Measurements from ENCODE around the gene CEACAM20.
"Not testable (repeated sequence)": the region's sequence is repeated elsewhere in the genome, so short reads cannot be mapped to it uniquely, and the experiment has no call there.

The CEACAM20 gene

GRCh38 chr19:44548736-44549135, 19.3 kb upstream of the CEACAM20 start:
- no peak overlapping the region for H3K4me3 ChIP-seq (ENCODE audit: low read depth, low read length)
- TF ChIP-seq CTCF (IDR thresholded peaks at IDR 0.05; ENCODE audit: low read depth, low read length), result no peak

GRCh38 chr19:44544031-44544430, 14.6 kb upstream of the CEACAM20 start:
- no peak for TF ChIP-seq CTCF (IDR thresholded peaks at IDR 0.05; ENCODE audit: low read depth, low read length)
- H3K4me3 ChIP-seq (ENCODE audit: low read depth, low read length), result no peak overlapping the region

GRCh38 chr19:44542671-44543070, 13.2 kb upstream of the CEACAM20 start:
- no peak overlapping the region for H3K4me3 ChIP-seq (ENCODE audit: low read depth, low read length)
- no peak for TF ChIP-seq CTCF (IDR thresholded peaks at IDR 0.05; ENCODE audit: low read depth, low read length)

GRCh38 chr19:44540736-44541135, 11.3 kb upstream of the CEACAM20 start:
- no peak for TF ChIP-seq CTCF (IDR thresholded peaks at IDR 0.05; ENCODE audit: low read depth, low read length)
- H3K4me3 ChIP-seq (ENCODE audit: low read depth, low read length), result no peak overlapping the region

- no peak overlapping the region for H3K4me3 ChIP-seq (ENCODE audit: low read depth, low read length)
- TF ChIP-seq CTCF (IDR thresholded peaks at IDR 0.05; ENCODE audit: low read depth, low read length), result no peak
Observed at GRCh38 chr19:44539991-44540390, 10.5 kb upstream of the CEACAM20 start.

GRCh38 chr19:44539236-44539826, 9.9 kb upstream of the CEACAM20 start:
- no peak for TF ChIP-seq CTCF (IDR thresholded peaks at IDR 0.05; ENCODE audit: low read depth, low read length)
- no peak overlapping the region for H3K4me3 ChIP-seq (ENCODE audit: low read depth, low read length)

- not testable (repeated sequence) for H3K4me3 ChIP-seq (ENCODE audit: low read depth, low read length)
Observed at GRCh38 chr19:44535361-44535760, 5.9 kb upstream of the CEACAM20 start.

GRCh38 chr19:44532819-44533218, 3.3 kb upstream of the CEACAM20 start:
- no peak for TF ChIP-seq CTCF (IDR thresholded peaks at IDR 0.05; ENCODE audit: low read depth, low read length)

More at GRCh38 chr19:44532819-44533218, 3.3 kb upstream of the CEACAM20 start:
- no peak overlapping the region for H3K4me3 ChIP-seq (ENCODE audit: low read depth, low read length)

Data from WI38 (cell line).